Measurements from ENCODE around the gene NF1.

NF1 gene

GRCh38 chr17:31385428-31386285 lies 290.9 kb downstream of the NF1 start:
- no peak for DNase-seq (ENCODE audit: low read depth in 3 of 3)

- no peak for DNase-seq (ENCODE audit: low read depth in 3 of 3)
These were observed 291.8 kb downstream of the NF1 start for GRCh38 chr17:31386542-31387075.

- no peak for DNase-seq (ENCODE audit: low read depth in 3 of 3)
These were observed 292.7 kb downstream of the NF1 start for GRCh38 chr17:31387438-31387837.

- no peak for DNase-seq (ENCODE audit: low read depth in 3 of 3)
These were observed 293.6 kb downstream of the NF1 start for GRCh38 chr17:31388351-31388750.

GRCh38 chr17:31388770-31389656 lies 294.2 kb downstream of the NF1 start:
- no peak for DNase-seq (ENCODE audit: low read depth in 3 of 3)

GRCh38 chr17:31389657-31390381 lies 295.0 kb downstream of the NF1 start:
- no peak for DNase-seq (ENCODE audit: low read depth in 3 of 3)

GRCh38 chr17:31390426-31390747 lies 295.6 kb downstream of the NF1 start:
- no peak for DNase-seq (ENCODE audit: low read depth in 3 of 3)

GRCh38 chr17:31390748-31391495 lies 296.1 kb downstream of the NF1 start:
- DNase-seq (ENCODE audit: low read depth in 3 of 3): no peak

GRCh38 chr17:31391496-31391949 lies 296.7 kb downstream of the NF1 start, which contains the start of gene RAB11FIP4:
Gene RAB11FIP4, plus strand, starts transcription at chr17:31391675. Its CDS starts 178 bp downstream, at chr17:31391853.
- no peak for DNase-seq (ENCODE audit: low read depth in 3 of 3)

GRCh38 chr17:31392002-31392855 lies 297.5 kb downstream of the NF1 start:
- no peak for DNase-seq (ENCODE audit: low read depth in 3 of 3)

GRCh38 chr17:31392856-31393748 lies 298.3 kb downstream of the NF1 start:
- no peak for DNase-seq (ENCODE audit: low read depth in 3 of 3)

- DNase-seq (ENCODE audit: low read depth in 3 of 3): no peak
These were observed 299.0 kb downstream of the NF1 start for GRCh38 chr17:31393749-31394146.

GRCh38 chr17:31394544-31394943 lies 299.8 kb downstream of the NF1 start:
- DNase-seq (ENCODE audit: low read depth in 3 of 3): no peak

- no peak for DNase-seq (ENCODE audit: low read depth in 3 of 3)
These were observed 302.6 kb downstream of the NF1 start for GRCh38 chr17:31397256-31397939.

GRCh38 chr17:31398381-31399311 lies 303.9 kb downstream of the NF1 start:
- no peak for DNase-seq (ENCODE audit: low read depth in 3 of 3)

GRCh38 chr17:31400481-31400950 lies 305.7 kb downstream of the NF1 start:
- DNase-seq (ENCODE audit: low read depth in 3 of 3): no peak
